GM12878 (cell line): ENCODE data around the gene RALGAPA1. TPM values are rescaled to one million over a fixed set of nuclear protein-coding genes. Genes with fewer than 3 reads are reported as not detected.

Source experiments
- PKNOX1 ChIP-seq: fragments of 450-650 bp; IDR thresholded peaks from 2 replicates; pipeline ENCODE4 v1.6.1; 2016; ENCODE audit warnings: mild to moderate bottlenecking
- TBL1XR1 ChIP-seq: IDR thresholded peaks from 2 replicates; pipeline ENCODE4 v1.6.1; 2012; ENCODE audit warnings: low read depth, low read length, improper control_type of control experiment
- polyA plus RNA-seq, 11 experiments: library from polyadenylated mRNA; depleted of rRNA in 4 of 11; unstranded in 6 of 11; stranded (reverse) in 5 of 11; fragments of >200 nt; fragmentation: Nextera tagmentation in 4 of 11; fragmentation: Illumina TruSeq in 1 of 11; extraction: Ambion mirVana in 4 of 11; extraction: Trizol in 1 of 11; gene quantifications; 1 replicate in 1 of 11; 2 replicates in 10 of 11; pipeline versions ENCODE4 v1.2.1 to v1.2.3, GENCODE V29; 2011 to 2016; ENCODE audit warnings: inconsistent platforms in 2 of 11, missing spikeins in 2 of 11, low read depth in 1 of 11
- total RNA-seq, 4 experiments: library from RNA; depleted of rRNA in 3 of 4; stranded (reverse); fragments of >200 nt in 3 of 4; fragmentation: Illumina TruSeq in 1 of 4; extraction: Trizol in 1 of 4; gene quantifications; 2 replicates each; pipeline versions ENCODE4 v1.2.1 to v1.2.3, GENCODE V29; 2013 to 2021
- TF ChIP-seq, protein P1 (sequence below): fragments of 450-650 bp; IDR thresholded peaks from 2 replicates; pipeline ENCODE4 v1.6.1; 2017; ENCODE audit warnings: mild to moderate bottlenecking, moderate library complexity
- TF ChIP-seq, protein P2 (sequence below): fragments of 150-350 bp; IDR thresholded peaks from 2 replicates; pipeline ENCODE4 v1.6.1; 2014; ENCODE audit warnings: mild to moderate bottlenecking, low read depth, low read length

The RALGAPA1 gene
- total and polyA plus RNA-seq, 10 of the 15 experiments (the other 5 are each of a cell fraction or from before 2014, with no cell fraction given) = 5.6 to 26.7 (median 14.7) TPM

DNA sequence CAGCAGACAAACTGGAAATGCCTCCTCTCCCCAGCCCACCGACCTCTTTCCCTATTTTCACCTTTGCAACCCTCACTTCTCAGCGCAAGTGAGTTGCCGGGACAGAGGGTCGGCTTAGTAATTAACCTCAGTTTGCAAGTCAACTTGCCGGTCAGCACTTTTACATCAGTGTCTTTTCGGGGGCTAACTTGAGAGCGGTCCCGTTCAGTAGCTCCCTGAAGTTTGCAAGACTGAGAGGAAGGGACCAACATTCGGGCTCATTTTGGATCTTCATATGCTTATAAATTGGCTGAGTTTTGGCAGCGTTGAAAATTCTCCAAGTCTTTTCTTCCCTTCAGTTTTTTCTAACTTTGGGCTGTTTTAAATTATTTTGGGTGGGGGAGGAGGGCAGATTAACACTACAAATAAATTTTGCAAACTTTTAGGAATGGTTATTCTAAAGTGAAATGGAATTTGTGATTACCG lies 17.9 kb upstream of the RALGAPA1 start (continued):
- no peak for TF ChIP-seq PKNOX1
- TF ChIP-seq, protein P1, sequence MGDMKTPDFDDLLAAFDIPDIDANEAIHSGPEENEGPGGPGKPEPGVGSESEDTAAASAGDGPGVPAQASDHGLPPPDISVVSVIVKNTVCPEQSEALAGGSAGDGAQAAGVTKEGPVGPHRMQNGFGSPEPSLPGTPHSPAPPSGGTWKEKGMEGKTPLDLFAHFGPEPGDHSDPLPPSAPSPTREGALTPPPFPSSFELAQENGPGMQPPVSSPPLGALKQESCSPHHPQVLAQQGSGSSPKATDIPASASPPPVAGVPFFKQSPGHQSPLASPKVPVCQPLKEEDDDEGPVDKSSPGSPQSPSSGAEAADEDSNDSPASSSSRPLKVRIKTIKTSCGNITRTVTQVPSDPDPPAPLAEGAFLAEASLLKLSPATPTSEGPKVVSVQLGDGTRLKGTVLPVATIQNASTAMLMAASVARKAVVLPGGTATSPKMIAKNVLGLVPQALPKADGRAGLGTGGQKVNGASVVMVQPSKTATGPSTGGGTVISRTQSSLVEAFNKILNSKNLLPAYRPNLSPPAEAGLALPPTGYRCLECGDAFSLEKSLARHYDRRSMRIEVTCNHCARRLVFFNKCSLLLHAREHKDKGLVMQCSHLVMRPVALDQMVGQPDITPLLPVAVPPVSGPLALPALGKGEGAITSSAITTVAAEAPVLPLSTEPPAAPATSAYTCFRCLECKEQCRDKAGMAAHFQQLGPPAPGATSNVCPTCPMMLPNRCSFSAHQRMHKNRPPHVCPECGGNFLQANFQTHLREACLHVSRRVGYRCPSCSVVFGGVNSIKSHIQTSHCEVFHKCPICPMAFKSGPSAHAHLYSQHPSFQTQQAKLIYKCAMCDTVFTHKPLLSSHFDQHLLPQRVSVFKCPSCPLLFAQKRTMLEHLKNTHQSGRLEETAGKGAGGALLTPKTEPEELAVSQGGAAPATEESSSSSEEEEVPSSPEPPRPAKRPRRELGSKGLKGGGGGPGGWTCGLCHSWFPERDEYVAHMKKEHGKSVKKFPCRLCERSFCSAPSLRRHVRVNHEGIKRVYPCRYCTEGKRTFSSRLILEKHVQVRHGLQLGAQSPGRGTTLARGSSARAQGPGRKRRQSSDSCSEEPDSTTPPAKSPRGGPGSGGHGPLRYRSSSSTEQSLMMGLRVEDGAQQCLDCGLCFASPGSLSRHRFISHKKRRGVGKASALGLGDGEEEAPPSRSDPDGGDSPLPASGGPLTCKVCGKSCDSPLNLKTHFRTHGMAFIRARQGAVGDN = no peak
- no peak for TF ChIP-seq TBL1XR1
- TF ChIP-seq, protein P2, sequence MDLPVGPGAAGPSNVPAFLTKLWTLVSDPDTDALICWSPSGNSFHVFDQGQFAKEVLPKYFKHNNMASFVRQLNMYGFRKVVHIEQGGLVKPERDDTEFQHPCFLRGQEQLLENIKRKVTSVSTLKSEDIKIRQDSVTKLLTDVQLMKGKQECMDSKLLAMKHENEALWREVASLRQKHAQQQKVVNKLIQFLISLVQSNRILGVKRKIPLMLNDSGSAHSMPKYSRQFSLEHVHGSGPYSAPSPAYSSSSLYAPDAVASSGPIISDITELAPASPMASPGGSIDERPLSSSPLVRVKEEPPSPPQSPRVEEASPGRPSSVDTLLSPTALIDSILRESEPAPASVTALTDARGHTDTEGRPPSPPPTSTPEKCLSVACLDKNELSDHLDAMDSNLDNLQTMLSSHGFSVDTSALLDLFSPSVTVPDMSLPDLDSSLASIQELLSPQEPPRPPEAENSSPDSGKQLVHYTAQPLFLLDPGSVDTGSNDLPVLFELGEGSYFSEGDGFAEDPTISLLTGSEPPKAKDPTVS = no peak
